GM23248 (cell line): ENCODE data around the gene KLHL22.

Experiments
- EZH2 ChIP-seq: fragments of 200-600 bp; sonication (generic); IDR thresholded peaks from 2 replicates; pipeline ENCODE4 v1.6.1; 2018; ENCODE audit warnings: antibody characterized with exemption, mild to moderate bottlenecking; ENCODE audit not compliant: insufficient read depth, poor library complexity, severe bottlenecking
- EZH2phosphoT487 ChIP-seq: fragments of 200-600 bp; sonication (generic); IDR thresholded peaks from 2 replicates; pipeline ENCODE4 v1.6.1; 2018; ENCODE audit warnings: antibody characterized with exemption, moderate library complexity, mild to moderate bottlenecking, low read depth; ENCODE audit not compliant: insufficient read depth

GRCh38 chr22:20418211-20418788 lies 77.3 kb downstream of the KLHL22 start:
- TF ChIP-seq EZH2 (no peak), EZH2phosphoT487 (no peak)
